Ishikawa (cell line): ENCODE data around the gene CCDC149.

Source experiments
- CEBPB ChIP-seq: IDR thresholded peaks from 2 replicates; pipeline ENCODE4 v1.6.1; 2012
- CREB1 ChIP-seq: IDR thresholded peaks from 2 replicates; pipeline ENCODE4 v1.6.1; 2012; ENCODE audit warnings: low read depth
- EGR1 ChIP-seq: IDR thresholded peaks from 2 replicates; pipeline ENCODE4 v1.6.1; 2012
- EP300 ChIP-seq: IDR thresholded peaks from 2 replicates; pipeline ENCODE4 v1.6.1; 2012; ENCODE audit warnings: borderline replicate concordance
- FOXM1 ChIP-seq: IDR thresholded peaks from 2 replicates; pipeline ENCODE4 v1.6.1; 2012; ENCODE audit warnings: low read depth, borderline replicate concordance
- NFIC ChIP-seq: IDR thresholded peaks from 2 replicates; pipeline ENCODE4 v1.6.1; 2012
- RAD21 ChIP-seq: IDR thresholded peaks from 2 replicates; pipeline ENCODE4 v1.6.1; 2012; ENCODE audit warnings: low read depth
- TAF1 ChIP-seq: IDR thresholded peaks from 2 replicates; pipeline ENCODE4 v1.6.1; 2012; ENCODE audit warnings: low read depth, mild to moderate bottlenecking
- TCF12 ChIP-seq: IDR thresholded peaks from 2 replicates; pipeline ENCODE4 v1.6.1; 2012; ENCODE audit warnings: low read depth
- TEAD4 ChIP-seq: IDR thresholded peaks from 2 replicates; pipeline ENCODE4 v1.6.1; 2012
- YY1 ChIP-seq: IDR thresholded peaks from 2 replicates; pipeline ENCODE4 v1.6.1; 2012; ENCODE audit warnings: low read depth
- ZBTB7A ChIP-seq: IDR thresholded peaks from 2 replicates; pipeline ENCODE4 v1.6.1; 2012; ENCODE audit warnings: low read depth
- TF ChIP-seq, protein P1 (sequence below): IDR thresholded peaks from 2 replicates; pipeline ENCODE4 v1.6.1; 2012
- TF ChIP-seq, protein P2 (sequence below): IDR thresholded peaks from 2 replicates; pipeline ENCODE4 v1.6.1; 2012
- TF ChIP-seq, protein P3 (sequence below): IDR thresholded peaks from 2 replicates; pipeline ENCODE4 v1.6.1; 2012; ENCODE audit warnings: low read depth, mild to moderate bottlenecking

CCDC149 gene

DNA sequence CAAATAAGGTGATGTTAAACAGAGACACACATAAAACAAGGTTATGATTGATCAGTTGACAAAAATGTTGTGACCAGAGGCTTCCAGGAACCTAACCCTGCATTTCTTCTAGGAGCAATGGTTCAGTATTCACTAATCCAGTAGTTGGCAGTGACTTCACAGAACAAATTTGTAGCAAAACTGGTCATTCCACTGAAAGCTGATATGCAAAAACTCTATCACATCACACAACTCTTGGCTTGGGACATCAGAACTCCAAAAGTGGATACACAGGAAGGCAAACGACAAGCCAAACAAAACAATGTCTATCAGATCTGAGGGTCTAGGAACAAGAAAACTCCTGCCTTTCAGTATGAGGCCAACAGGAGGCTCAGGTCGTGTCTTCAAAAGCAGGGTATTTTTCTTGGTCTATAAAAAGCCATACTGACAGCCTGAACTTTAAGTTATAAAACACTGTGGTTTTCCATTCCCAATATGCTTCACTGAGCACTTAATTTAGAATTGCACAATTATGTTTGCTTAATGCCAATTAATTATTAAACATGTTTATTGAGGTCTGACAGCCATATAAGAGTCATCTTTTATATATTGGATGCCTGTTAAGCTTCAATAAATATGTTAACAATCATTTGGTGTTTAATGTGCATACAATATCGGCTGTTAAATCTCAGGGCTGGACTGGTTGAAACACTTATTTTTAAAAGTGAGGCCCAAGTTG, 71.9 kb downstream of the CCDC149 start:
- TF ChIP-seq CEBPB (peak; percentile 69), FOXM1 (no peak), EP300 (peak; percentile 39; the same call in 1 of the 2 replicates), NFIC (peak; percentile 46; the same call in 1 of the 2 replicates), TAF1 (no peak), TEAD4 (peak; percentile 39; the same call in 1 of the 2 replicates)
- TF ChIP-seq, protein P1, sequence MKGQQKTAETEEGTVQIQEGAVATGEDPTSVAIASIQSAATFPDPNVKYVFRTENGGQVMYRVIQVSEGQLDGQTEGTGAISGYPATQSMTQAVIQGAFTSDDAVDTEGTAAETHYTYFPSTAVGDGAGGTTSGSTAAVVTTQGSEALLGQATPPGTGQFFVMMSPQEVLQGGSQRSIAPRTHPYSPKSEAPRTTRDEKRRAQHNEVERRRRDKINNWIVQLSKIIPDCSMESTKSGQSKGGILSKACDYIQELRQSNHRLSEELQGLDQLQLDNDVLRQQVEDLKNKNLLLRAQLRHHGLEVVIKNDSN: no peak

DNA sequence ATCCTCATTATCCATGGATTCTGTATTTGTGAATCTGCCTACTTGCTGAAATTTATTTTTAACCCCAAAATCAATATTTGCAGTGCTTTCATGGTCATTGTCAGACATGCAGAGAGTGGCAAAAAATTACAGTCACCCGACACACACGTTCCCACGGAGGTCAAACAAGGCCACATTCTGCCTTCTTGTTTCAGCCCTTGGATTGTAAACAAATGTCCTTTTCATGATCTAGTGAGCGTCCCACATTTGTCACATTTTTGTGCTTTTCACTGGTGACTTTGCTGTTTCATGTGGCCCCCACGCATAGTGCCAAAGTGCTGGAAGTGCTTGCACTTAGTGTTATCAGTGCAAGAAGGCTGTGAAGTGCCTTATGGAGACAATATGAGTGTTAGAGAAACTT, 72.5 kb downstream of the CCDC149 start:
- TF ChIP-seq EGR1 (no peak), EP300 (no peak), FOXM1 (no peak), CREB1 (no peak), ZBTB7A (no peak), TCF12 (no peak)
- TF ChIP-seq, protein P2, sequence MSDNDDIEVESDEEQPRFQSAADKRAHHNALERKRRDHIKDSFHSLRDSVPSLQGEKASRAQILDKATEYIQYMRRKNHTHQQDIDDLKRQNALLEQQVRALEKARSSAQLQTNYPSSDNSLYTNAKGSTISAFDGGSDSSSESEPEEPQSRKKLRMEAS: no peak
- TF ChIP-seq, protein P3, sequence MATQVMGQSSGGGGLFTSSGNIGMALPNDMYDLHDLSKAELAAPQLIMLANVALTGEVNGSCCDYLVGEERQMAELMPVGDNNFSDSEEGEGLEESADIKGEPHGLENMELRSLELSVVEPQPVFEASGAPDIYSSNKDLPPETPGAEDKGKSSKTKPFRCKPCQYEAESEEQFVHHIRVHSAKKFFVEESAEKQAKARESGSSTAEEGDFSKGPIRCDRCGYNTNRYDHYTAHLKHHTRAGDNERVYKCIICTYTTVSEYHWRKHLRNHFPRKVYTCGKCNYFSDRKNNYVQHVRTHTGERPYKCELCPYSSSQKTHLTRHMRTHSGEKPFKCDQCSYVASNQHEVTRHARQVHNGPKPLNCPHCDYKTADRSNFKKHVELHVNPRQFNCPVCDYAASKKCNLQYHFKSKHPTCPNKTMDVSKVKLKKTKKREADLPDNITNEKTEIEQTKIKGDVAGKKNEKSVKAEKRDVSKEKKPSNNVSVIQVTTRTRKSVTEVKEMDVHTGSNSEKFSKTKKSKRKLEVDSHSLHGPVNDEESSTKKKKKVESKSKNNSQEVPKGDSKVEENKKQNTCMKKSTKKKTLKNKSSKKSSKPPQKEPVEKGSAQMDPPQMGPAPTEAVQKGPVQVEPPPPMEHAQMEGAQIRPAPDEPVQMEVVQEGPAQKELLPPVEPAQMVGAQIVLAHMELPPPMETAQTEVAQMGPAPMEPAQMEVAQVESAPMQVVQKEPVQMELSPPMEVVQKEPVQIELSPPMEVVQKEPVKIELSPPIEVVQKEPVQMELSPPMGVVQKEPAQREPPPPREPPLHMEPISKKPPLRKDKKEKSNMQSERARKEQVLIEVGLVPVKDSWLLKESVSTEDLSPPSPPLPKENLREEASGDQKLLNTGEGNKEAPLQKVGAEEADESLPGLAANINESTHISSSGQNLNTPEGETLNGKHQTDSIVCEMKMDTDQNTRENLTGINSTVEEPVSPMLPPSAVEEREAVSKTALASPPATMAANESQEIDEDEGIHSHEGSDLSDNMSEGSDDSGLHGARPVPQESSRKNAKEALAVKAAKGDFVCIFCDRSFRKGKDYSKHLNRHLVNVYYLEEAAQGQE: no peak

DNA sequence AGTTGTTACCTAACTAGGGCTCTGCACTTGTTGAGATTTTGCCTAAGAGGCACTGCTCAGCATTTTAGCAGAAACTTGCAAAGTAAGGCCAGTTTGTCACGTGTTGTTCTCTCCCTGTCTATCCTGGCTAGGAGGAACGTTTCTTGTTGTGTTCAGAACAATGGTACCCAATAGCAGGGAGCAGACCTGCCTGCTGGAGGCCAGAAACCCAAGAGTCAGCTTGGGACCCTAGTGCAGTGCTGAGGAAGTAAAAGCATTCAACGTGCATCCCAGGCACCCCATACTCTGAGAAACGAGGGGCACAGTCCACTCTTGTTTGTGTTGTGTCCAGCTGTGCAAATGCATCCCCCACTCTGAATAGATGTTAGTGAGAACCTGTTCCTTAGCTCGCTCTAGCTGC, 75.1 kb downstream of the CCDC149 start:
- TF ChIP-seq CEBPB: no peak
- no peak for TF ChIP-seq RAD21
- TF ChIP-seq ZBTB7A: no peak
- TF ChIP-seq FOXM1: no peak
- TF ChIP-seq, protein P1: no peak
- TF ChIP-seq, protein P3: no peak
- TF ChIP-seq, protein P2: no peak
- no peak for TF ChIP-seq CREB1
- TF ChIP-seq TEAD4: no peak
- TF ChIP-seq TCF12: no peak
- TF ChIP-seq YY1: no peak

DNA sequence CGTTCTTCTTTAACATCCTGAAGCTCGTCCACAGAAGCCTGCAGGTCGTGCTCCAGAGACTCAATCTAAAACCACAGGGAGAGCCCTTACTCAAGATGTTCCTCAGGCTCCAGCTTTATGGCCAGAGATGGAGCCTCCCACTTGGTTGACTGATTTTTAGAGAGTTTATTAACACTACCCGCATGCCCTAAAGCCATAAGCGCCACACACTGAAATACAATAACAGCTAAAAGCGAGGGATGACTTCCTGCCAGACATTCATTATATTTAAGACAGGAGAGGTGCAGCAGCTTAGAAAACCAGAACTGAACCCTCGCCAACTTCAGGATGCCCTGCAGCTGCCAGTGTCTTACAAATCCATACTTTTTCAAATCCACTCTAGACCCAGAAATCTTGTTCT, 75.5 kb downstream of the CCDC149 start:
- TF ChIP-seq EGR1: no peak
- TF ChIP-seq TEAD4: no peak
- no peak for TF ChIP-seq YY1
- TF ChIP-seq, protein P1: no peak
- TF ChIP-seq RAD21: no peak
- no peak for TF ChIP-seq CEBPB
- TF ChIP-seq ZBTB7A: no peak
- no peak for TF ChIP-seq TCF12
- TF ChIP-seq TAF1: no peak
- TF ChIP-seq, protein P3: no peak
- no peak for TF ChIP-seq EP300
